Stimulated activated CD4-positive, alpha-beta T cell treated with anti-CD3 and anti-CD28 coated beads, Interleukin-4, amount 100 ng/mL, for 24 hours (primary cell): ENCODE measurements around the gene SP1.
A peak's percentile ranks its signal among the peaks of the same experiment; 100 is the strongest.
"Not testable (repeated sequence)": the region's sequence is repeated elsewhere in the genome, so short reads cannot be mapped to it uniquely, and the experiment has no call there.

ENCODE experiments used
- DNase-seq: peaks from one replicate; pipeline ENCODE4 v3.0.0-alpha.2; 2020

SP1 gene

DNA sequence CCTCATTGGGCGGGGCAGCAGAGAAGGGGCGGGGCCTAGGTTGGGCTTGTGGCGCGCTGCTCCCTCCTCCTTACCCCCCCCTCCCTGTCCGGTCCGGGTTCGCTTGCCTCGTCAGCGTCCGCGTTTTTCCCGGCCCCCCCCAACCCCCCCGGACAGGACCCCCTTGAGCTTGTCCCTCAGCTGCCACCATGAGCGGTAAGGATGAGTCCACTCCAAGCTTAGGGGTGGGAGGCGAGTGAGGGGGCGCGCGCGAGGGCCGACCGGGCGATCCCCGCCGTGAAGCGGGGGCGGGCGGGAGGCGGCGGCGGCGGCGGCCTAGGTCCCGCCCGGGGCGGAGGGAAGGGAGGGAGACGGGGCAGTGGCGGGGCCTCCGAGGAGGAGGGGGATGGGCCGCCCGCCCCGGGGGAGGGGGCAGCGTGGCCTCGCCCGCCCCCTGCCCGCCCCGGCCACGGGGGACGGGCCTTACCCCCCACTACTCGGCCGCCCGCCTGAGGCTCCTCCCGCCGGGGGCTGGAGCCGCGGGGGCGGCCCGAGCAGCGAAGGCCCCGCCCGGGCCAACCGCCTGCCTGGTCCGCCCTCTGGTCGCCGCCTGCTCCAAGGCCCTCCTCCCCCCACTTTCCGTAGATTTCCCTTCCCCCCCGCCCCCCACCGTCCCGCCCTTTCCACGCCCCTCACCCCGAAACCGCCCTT lies at the start of gene SP1:
Gene SP1, plus strand, starts transcription at position 73 of the 690 bp plus-strand sequence. Its CDS starts 116 bp downstream, at position 189.
- DNase-seq = peak; percentile 88

- no peak for DNase-seq
Measured at GRCh38 chr12:53330671-53331070, 49.3 kb upstream of the SP1 start.

DNA sequence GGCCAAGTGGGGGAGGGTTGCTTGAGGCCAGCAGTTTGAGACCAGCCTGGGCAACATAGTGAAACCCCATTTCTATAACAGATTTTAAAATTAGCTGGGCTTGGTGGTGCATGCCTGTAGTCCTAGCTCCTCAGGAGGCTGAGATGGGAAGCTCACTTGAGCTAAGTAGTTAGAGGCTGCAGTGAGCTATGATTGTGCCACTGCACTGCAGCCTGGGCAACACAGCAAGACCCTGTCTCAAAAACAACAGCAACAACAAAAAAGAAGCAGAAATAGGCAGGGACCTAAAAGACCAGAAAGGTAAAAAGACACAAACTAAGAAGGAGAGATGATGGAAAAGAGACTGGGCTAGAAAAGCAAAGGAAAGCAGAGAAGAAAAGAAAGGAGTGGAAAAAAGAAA lies 47.6 kb upstream of the SP1 start:
- not testable (repeated sequence) for DNase-seq

DNA sequence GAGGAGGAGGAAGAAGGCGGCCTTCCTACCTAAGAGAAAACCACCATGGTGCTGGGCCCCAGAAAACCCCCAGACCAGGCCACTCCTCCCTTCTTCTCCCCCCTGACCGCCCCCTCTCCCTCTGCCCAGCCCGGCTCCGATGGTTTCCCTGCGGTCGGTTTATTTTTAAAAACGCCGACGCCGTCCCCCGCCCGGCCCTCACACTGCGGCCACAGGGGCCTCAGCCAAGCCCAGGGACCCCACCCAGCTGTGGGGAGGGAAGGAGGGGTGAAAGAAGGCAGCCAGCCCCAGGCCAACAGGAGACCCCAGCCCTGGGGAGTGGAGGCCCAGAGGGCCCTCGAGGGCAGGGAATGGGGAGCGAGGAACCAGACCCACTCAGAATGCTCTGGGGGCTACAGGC lies 47.2 kb upstream of the SP1 start:
- DNase-seq = no peak

DNA sequence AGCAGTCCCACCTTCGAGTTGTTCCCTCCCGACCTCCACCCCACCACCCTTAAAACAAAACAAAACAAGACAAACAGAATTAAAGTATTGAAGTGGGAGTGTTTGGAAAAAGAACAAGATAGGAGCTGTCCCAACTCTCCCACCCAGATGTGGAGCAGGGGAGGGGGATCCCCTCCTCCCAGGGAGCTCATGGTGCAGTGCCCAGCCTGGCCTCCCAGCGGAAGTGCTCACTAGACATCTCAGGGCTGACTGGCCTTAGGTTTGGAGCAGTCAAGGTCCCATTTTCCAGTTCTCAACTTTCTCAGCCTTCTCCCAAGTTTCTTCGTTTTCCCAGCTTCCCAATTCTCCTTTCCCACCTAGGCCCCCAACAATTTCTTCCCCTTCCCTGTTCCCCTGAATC lies 46.7 kb upstream of the SP1 start:
- DNase-seq = no peak

DNA sequence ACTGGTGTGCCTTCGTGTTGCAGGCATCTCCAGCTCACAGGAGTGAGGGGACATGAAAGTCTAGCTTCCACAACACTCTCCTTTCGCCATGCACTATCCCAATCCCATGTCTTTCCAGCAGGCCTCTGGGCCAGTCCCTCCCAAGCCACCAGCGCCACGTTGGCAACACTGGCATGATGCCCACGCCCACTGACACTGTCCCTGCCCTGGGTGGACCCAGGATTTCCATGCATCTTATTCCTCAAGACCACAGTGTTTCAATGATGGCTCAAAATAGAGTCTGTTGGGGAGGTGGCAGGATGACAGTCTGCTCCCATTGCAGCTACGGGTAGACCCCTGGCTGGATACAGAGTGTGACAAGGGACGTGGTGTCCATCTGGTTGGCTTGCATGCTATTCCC lies 46.1 kb upstream of the SP1 start:
- DNase-seq = no peak

GRCh38 chr12:53334822-53335221 lies 45.2 kb upstream of the SP1 start:
- no peak for DNase-seq

DNA sequence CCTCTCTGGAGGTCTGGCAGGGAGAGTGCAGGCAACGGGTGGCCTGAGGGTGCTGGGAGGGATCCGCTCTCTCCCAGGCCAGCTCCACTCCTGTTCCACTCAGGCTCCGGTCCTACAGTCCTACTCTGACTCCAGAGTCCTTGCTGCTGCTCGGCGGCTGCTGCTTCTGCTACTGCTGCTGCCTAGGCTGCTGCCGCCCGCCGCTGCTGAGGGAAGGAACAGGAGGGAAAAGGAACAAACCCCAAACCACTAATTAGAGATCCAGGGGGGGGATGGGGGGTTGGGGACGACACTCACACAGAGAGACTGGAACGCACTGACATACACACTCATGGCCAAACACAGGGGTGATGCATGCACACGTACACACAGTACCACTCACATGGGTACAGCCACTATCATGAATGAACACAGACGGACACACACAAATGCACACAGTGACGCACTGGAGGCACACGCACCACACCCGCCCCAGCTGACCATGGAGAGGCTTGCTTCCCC lies 43.7 kb upstream of the SP1 start, which contains the start of gene SP7:
Gene SP7, minus strand, starts transcription at position 174 of the 501 bp plus-strand sequence. CDS start 708 bp downstream, outside the sequence.
- no peak for DNase-seq

GRCh38 chr12:53338017-53338416 lies 42.0 kb upstream of the SP1 start:
- DNase-seq = no peak

DNA sequence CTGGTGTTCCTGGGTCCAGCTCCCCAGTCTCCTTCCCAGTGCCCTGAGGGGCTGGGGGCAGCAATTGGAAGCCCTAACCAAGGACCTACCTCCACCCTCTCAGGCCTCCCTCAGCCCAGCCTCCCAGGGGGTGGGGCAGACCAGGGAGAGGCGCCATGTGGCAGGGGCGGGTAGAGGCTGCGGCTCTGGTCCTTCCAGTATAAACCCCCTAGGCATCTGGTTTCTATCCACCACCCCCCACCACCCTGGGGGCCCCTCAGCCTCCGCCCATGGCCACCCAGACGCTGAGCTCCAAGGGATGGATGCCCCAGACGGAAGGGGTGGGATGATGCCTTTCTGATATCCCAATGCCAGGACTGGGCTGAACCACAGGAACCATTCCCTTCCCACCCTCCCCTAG lies 41.1 kb upstream of the SP1 start:
- no peak for DNase-seq

- no peak for DNase-seq
Measured at GRCh38 chr12:53340398-53340797, 39.6 kb upstream of the SP1 start.

DNA sequence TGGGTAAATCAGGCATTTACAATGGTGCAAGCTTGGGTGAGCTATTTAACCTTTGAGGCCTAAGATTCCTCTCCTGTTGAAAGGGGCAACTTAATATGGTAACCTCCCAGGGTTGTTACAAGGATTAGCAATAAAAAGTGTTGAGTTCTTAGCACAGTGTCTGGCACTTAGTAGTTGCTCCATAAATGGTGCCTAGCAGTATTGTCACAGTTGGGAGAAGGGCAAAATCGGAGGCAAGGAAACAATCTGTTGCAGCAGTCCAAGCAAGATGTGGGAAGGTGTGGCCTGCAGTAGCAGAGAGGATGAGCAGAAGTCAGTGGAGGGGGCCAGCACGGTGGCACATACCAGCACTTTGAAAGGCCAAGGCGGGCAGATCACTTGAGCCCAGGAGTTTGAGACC lies 36.5 kb upstream of the SP1 start:
- no peak for DNase-seq

GRCh38 chr12:53343969-53344368 lies 36.0 kb upstream of the SP1 start:
- DNase-seq = no peak

- DNase-seq = no peak
Measured at GRCh38 chr12:53344487-53344823, 35.5 kb upstream of the SP1 start.

GRCh38 chr12:53344824-53345485 lies 35.0 kb upstream of the SP1 start:
- peak; percentile 74 for DNase-seq

DNA sequence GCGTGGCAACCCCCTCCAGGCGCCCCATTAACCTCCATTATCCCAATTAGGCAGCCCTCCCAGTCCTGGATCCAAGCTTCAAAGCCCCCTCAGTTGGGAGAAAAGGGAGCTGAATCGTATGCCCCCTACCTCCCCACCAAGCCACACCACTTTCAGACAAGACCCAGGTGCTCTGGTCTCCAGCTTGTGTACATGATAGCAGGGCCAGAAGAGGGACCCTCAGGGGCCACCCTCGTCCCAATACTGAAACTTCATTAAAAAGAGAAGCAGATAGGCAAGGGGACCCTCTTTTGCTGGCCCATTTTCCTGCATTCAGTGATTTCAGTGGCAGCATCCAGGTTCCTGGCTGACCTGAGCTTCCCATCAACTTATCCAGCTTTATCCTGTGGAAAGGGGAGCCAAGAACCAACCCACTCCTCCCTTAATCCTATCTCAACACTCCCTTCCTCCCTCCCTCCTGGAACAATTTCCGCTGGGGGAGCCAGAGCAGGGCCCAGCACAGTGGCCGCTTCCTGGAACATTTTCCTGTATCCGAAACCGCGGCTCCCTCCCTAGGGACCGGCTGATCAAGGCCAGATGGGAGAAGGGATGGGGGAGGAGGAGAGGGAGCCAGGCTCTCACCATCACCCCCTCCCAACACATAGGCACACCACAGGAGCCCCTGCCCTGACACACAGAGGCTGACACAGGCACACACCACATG lies 34.3 kb upstream of the SP1 start:
- DNase-seq = no peak

GRCh38 chr12:53346491-53346890 lies 33.5 kb upstream of the SP1 start:
- DNase-seq = no peak

GRCh38 chr12:53347905-53348304 lies 32.1 kb upstream of the SP1 start:
- DNase-seq = no peak

DNA sequence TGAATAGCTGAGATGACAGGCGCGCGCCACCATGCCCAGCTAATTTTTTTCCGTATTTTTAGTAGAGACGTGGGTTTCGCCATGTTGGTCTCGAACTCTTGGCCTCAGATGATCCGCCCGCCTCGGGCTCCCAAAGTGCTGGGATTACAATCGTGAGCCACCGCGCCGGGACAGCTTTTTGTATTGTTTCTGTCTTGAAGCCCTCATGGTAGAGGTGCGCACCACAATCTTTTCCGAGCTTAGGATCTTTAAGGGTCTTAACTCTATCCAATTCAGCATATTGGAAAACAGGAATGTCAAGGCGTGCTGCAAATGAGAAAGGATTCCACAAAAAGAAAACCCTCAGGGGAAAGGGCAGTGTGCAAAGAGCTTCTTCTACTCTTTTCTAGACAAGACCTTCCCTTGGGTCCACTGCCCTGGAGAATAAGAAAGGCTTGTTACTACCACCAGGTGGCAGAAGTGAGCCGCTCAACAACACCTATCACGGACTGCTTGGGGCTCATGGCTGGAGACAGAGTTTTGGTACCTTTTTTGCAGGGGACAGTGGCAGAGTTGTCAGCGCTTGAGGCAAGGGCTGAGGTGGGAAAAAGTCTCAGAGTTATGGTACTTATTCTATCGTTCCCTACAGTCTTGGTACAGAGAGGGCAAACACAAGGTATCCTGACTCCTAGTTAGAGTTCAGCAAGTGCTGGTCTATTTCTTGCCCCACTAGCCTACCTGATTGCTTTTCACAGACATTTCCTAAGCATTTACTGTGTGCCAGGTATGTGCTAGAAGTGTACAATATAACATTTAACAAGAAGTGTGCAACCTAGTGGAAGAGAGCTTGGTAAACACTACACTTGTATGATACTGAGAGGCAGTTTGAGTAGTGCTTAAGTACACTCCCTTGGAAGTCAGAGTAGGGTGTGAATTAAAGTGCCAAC lies 27.4 kb upstream of the SP1 start:
- peak; percentile 87 for DNase-seq

DNA sequence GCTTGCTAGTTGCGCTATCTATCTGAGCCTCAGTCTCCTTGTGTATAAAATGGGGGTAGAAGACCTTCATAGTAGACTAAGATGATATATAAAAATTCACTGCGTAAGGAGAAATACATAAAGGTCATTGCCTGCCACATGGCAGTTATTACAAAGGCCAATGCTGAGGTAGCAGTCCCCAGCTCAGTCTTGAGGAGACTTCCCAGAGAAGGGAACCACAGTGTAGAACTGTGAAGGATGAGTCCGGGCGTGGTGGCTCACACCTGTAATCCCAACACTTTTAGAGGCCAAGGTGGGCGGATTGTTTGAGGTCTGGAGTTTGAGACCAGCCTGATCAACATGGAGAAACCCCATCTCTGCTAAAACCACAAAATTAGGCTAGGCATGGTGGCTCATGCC lies 26.7 kb upstream of the SP1 start:
- DNase-seq = no peak

- DNase-seq = no peak
Measured at GRCh38 chr12:53355121-53355520, 24.9 kb upstream of the SP1 start.

DNA sequence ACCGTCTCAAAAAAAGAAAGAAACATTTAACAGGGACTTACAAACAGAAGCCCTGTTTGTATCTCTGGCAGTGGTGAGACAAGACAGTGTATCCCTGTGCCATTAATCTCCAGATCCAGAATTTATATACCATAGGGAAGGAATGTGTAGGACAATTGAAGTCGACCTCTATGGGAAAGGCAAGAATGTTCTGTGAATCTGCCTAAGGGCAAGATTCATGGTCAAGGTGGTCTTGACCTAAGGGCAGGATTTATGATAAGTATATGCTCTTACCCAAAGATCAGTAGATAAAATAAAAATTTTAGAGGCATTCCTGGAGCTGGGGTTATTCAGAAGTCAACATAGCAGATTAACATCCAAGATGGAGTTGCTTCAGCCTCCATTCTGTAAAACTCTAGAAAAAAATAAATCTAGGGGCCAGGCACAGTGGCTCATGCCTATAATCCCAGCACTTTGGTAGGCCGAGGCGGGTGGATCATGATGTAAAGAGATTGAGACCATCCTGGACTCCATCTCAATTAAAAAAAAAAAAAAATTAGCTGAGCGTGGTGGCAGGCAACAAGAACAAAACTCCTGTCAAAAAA lies 21.0 kb upstream of the SP1 start:
- no peak for DNase-seq
